CD4-positive, alpha-beta T cell treated with Interleukin-21 for 1 hour (primary cell): Measurements from ENCODE around the gene ZMYND8.
"Not testable (repeated sequence)": the region's sequence is repeated elsewhere in the genome, so short reads cannot be mapped to it uniquely, and the experiment has no call there.

Source experiments
- DNase-seq: peaks from one replicate; pipeline ENCODE4 v3.0.0-alpha.2; 2020

Gene ZMYND8

DNA sequence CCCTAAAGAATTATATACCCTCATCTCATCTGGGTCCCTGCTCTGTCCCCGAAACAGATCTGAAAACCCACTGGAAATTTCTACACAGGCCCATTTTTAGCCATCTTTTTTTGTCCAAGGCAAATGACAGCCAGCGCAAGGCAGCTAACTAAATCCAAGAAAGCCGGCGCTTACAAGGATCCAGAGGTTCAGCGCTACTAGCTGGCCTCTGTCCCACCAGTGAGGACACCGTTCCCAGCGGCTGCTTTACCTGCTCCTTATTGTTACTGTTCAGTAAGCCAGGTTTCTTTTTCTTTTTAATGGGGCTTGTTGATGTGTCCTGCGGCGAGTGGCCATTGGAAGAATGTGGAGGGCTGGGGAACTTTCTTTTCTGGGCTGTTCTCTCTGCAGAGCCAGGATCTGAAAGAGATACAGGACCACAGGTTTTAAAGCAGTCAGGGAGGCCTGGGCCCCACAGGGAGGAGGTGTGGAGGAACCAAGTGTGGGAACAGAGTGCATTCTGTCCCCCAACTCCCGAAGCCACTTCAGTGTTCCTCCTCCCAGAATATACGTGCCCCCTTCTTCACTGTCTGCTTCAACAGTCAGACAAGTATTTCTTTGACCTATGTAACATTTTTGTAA lies 46.6 kb downstream of the ZMYND8 start:
- DNase-seq, result no peak

DNA sequence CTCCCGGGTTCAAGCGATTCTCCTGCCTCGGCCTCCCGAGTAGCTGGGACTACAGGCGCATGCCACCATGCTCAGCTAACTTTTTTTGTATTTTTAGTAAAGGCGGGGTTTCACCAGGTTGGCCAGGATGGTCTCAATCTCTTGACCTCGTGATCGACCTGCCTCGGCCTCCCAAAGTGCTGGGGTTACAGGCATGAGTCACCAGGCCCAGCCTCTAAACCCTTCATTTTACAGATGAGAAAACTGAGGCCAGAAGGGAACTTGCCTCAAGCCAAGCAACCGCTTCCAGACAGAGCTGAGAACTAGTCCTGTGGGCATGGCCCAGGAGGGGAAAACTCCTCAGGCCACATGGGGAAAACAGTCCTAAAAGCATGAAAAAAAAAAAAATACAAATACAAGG lies 47.1 kb downstream of the ZMYND8 start:
- no peak for DNase-seq

DNA sequence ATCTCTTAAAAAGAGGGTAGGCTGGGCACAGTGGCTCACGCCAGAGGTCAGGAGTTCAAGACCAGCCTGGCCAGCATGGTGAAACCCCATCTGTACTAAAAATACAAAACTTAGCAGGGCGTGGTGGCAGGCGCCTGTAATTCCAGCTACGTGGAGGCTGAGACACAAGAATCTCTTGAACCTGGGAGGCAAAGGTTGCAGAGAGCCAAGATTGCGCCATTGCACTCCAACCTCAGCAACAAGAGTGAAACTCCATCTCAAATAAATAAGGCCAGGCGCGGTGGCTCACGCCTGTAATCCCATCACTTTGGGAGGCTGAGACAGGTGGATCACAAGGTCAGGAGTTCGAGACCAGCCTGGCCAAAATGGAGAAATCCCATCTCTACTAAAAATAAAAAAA lies 48.9 kb downstream of the ZMYND8 start:
- not testable (repeated sequence) for DNase-seq

DNA sequence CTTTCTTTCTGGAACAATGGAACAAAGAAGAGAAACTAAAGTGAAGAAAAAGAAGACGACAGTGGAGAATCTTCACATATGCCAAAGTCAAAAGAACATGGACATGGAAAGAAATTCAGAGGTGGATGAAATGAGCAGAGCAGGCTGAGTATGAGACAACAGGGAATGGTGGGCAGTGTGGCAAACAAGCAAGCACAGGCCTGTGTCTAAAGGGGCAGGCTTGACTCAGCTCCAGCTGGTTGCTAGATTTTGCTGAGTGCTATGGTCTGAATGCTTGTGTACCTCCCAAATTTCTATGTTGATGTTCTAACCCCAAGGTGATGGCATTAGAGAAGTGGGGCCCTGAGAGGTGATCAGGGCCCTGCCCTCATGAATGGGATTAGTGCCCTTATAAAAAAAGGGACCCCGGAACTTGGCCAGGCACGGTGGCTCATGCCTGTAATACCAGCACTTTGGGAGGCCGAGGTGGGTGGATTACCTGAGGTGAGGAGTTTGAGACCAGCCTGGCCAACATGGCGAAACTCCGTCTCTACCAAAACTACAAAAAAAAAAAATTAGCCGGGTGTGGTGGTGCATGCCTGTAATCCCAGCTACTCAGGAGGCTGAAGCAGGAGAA lies 49.6 kb downstream of the ZMYND8 start:
- DNase-seq, result no peak

DNA sequence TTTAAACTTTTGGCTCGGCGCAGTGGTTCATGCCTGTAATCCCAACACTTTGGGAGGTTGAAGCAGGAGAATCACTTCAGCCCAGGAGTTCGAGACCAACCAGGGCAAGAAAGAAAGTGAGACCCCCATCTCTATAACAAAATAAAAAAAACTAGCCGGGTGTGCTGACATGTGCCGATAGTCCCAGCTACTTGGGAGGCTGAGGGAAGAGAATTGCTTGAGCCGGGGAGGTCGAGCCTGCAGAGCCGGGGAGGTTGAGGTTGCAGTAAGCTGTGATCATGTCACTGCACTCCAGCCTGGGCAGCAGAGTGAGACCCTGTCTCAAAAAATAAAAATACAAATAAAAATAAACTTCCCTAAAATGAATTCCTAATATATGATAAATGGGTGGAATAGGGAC lies 50.4 kb downstream of the ZMYND8 start:
- no peak for DNase-seq

DNA sequence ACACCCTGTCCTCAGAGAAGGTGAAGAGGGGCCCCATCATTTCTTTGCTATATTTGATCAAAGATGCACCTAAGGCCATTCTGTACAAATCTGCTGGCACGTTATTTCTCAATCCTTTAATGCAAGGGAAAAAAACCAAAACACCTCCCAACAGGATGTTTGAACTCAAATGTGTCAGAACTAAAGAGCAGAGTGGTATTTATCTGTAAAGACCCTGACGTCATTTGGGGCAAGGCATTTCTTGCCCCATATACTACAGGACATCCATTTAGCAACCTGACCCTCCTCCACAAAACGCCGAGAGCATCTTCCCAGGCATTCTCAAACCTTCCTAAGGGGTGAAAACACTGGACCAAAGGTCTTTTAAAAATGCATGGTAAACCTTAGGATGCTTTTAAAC lies 50.8 kb downstream of the ZMYND8 start:
- DNase-seq, result no peak

DNA sequence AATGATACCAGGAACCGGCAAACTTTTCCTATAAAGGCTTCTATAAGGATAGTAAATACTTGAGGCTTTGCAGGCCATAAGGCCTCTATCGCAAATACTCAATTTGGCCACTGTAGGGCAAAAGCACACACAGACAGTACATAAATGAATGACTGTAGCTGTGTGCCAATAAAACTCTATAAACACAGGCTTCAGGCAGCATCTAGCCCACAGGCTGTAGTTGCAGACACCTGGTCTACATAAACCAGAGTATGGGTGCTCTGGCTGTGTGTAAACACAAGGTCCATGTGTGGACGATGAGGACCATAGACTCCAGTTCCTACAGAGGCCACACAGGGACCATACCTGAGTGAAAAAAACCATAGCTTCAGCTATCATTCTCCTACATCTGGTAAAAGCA lies 52.2 kb downstream of the ZMYND8 start:
- no peak for DNase-seq

DNA sequence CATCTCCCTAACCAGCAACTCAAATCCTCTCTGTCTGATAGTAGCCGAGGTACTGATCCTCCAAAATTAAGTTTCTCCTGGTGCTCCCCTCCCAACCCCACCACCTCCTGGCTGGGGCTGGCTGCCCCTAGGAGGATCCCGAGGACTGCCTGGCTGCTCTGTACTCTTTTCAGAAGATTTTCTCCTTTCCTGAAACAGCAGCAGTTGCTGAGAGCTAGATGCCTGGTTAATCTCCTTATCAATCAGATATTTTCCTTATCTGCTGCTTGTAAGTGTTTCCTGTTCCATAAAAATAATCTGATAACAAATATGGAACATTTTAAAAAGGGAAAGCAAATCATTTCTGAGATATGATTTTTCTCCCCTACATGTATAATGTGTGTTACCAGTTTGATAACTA lies 52.8 kb downstream of the ZMYND8 start:
- no peak for DNase-seq

DNA sequence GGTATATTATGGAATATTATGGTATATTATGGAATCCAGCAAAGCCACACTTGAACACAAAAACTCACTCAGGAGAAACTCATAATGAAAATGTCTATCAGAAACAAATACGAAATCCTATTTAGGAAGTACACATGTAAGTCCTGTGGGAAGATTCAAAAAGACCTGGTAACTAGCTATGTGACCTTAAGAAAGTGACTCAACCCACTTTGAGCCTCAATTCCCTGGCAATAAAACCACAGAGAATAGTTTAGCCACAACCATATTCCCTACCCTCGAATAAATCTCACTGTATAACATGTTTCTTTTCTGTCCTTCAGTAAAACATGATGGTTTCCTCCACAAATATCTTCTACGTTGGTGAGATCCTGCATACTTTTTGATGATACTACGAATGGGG lies 56.4 kb downstream of the ZMYND8 start:
- DNase-seq, result no peak

DNA sequence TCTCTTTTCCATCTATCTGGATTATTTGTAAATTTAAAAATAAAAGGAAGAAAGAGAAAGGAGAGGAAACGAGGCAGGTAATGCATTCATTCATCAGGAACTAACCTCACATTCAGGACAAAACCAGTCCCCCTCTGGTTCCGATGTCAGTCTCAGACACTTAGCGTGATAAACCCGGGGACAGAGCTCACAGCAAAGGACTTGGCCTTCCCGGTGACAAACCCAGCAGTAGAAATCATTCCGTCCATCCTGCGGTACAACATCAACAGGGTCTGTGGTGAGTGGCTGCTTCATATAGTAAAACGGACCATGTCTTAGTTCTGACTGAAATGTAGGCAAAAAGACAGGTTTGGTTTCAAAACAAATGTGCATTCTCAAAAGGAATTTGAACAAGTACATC lies 57.9 kb downstream of the ZMYND8 start:
- DNase-seq, result no peak

DNA sequence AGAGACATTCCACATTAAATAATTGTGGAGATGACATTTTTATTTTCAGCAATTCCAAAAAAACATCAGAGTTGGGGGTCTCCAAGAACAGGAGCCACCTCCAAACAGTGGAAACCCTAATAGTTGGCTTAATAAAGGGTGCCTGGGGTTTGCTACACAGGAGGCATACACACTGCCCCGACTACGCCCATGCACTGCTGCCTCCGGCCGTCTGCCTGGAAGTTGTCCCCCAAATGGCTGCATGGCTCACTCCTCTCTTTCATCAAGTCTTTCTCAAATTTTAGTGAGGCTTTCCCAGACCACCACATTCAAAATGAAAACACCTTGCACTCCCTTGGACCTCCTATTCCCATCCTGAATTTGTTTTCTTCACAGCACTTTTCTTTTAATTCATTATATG lies 58.8 kb downstream of the ZMYND8 start:
- DNase-seq, result no peak

DNA sequence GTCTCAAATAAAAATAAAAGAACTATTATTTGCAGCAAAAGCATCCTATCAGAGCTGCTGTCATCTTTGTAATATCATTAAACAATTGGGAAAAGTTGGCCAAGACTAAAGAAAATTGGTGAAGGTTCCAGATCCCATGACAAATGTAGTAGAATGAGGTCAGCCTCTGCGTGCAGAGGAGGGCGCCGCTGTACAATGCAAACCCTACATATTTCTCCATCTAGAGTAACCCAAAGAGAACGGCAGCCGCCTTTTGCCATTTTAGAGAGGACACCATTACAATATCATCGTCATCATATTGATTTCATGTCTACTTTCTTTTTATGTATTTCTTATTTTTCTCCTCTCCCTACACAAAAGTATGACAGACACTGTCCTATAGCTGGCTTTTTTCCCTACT lies 59.5 kb downstream of the ZMYND8 start:
- no peak for DNase-seq

DNA sequence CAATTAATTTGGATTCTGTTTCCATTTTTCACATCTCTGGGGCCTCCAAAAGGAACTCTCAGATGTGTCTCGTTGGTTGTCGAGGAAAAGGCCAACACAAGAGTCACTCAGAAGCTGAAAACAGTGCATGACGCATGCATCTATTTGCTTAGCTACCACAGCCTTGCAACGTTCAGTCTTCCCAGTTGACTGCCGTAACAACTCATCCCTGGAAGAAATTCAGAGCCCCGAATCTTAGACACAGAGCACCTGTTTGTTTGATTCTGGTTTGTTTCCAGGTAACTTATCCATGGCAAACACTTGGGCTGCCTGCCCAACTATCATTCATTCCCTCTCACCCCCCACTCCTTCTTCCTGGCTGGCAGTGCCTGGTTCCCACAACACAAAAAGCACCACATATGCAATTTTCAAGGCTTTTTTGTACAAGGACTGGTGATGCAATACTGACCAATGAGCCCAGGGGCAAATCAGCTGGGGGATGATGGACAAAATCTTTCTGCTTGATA lies 60.5 kb downstream of the ZMYND8 start:
- DNase-seq, result no peak

DNA sequence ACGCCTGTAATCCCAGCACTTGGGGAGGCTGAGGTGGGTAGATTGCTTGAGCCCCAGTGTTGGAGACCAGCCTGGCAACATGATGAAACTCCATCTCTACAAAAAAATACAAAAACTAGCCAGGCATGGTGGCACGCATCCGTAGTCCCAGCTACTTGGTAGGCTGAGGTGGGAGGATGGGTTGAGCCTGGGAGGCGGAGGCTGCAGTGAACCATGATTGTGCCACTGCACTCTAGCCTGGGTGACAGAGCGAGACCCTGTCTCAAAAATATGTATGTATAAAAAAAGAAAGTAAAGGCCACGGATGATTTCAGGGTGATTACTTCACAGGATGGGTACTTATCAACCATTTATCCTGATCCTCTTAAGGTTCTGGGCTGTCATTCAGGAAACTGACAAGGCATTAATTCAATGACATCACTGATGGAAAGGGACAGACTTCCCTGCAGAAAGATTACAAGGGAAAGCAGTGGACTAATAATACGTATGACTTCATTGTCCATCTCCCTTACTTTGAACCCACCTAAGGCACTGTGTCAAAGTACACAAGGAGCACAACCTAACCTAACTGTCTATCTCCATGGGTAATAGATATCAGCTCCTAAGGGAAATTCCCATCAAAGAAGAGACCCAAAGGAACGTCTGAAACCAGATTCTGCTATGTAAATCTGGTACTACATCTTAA lies 61.2 kb downstream of the ZMYND8 start:
- no peak for DNase-seq

DNA sequence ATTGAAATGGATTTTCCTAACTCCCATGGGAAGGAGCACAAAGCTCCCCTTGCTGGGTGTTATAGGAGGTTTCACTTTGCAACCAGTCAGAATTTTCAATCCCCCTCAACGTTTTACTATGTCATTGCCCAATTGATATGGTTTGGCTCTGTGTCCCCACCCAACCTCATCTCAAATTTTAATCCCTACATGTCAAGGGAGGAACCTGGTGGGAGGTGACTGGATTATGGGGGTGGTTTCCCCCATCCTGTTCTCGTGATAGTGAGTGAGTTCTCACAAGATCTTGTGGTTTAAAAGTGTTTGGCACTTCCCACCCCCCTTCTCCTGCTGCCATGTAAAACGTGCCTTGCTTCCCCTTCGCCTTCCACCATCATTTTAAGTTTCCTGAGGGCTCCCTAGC lies 62.9 kb downstream of the ZMYND8 start:
- no peak for DNase-seq

DNA sequence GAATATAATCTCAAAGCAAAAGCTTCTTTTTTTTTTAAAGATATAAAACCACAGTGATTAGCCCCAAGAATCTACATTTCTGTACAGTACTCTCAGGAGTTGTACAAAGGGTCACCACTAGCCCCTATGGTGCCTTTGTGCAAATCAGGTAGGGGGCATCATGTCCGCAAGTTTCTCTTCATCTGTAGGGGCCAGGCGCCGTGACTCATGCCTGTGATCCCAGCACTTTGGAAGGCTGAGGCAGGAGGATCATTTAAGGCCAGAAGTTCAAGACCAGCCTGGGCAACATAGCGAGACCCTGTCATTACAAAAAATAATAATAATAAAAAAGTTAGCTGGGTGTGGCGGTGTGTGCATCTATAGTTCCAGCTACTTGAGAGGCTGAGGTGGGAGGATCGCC lies 63.9 kb downstream of the ZMYND8 start:
- no peak for DNase-seq

DNA sequence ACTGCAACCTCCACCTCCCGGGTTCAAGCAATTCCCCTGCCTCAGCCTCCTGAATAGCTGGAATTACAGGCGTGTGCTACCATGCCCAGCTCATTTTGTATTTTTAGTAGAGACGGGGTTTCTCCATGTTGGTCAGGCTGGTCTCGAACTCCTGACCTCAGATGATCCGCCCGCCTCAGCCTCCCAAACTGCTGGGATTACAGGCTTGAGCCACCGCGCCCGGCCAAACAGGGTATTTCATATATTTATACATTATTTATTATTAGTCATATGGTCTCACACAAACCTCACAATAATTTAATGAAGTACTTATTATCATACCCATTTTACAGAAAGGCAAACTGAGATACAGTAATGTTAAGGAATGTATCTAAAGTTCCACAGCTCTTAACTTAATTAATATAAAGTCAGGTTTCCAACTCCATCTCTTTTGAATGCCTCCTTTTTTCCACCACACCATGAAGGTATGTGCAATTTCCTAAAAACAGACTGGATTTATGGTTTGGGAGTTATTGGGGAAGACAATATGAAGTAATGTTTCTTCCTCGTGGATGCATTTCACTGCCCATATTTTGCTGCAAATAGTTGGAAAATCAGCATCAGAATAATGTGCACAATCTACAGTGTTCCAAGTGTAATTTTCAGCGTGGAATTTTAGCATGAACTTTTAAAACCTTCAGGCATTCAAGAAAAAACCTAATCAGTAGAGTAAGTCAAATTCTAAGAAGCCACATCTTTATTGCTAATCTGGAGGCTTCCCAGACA lies 65.7 kb downstream of the ZMYND8 start:
- DNase-seq, result no peak

DNA sequence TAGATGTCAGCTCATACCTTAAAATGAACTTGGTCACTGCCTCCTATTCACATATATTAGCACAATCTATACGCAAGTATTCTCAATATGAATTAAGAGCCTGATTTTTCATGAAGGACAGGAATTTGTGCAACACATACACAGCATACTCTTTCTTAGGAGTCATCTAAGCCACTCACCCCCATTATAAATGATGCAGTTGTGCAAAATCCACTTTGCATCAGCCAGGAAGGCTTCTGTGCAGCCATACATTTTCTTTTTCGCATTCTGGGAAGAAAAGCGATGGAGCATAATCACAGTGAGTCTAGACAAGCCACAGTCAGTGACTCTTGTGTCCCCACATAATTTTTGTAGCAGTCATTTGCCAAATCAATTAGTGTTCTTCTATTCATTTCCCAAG lies 66.5 kb downstream of the ZMYND8 start:
- DNase-seq, result no peak

DNA sequence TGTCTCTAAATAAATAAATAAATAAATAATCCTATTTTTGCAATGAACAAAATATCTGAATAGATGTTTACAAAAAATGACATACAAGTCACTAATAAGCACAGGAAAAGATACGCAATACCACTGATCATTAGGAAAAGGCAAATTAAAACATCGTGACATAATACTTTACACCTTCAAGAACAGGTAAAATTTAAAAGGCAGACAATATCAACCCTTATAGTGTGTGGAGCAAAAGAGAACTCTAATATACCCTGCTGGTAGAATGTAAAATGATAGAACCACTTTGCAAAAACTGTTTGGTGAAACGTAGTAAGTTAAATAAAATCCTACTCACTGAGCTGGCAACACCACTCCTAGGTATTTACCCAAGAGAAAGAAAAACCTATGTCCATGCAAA lies 67.4 kb downstream of the ZMYND8 start:
- DNase-seq, result no peak

DNA sequence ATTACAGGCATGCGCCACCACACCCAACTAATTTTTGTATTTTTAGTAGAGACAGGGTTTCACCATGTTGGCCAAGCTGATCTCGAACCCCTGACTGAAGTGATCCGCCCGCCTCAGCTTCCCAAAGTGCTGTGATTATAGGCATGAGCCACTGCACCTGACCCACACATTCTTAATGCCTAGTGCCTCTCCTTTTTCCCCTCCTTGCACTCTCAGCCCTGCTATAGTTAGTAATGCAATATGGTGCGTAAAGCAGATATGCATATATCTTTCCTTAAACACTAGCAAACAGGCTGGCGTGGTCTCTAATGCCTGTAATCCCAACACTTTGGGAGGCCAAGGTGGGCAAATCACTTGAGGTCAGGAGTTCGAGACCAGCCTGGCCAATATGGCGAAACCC lies 68.0 kb downstream of the ZMYND8 start:
- not testable (repeated sequence) for DNase-seq

DNA sequence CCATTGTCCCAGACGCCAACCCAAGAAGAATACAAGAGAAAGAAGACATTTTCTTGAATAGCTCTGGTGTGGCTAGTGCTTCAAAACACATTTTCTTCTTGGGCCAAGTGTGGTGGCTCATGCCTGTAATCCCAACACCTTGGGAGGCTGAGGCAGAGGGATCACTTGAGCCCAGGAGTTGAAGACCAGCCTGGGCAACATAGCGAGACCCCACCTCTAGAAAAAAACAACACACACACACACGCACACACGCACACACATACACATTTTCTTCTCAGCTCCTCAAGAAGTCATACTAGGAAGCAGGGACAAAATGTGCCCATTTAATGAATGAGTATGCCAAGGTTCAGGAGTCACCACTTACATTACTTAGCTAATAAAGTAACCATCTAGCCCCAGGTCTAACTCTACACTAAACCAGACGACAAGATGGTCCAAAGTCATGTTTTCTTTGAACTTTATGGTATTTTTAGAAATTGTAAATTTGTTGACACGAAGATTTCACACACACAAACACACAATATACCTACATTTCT lies 68.8 kb downstream of the ZMYND8 start:
- DNase-seq, result no peak

DNA sequence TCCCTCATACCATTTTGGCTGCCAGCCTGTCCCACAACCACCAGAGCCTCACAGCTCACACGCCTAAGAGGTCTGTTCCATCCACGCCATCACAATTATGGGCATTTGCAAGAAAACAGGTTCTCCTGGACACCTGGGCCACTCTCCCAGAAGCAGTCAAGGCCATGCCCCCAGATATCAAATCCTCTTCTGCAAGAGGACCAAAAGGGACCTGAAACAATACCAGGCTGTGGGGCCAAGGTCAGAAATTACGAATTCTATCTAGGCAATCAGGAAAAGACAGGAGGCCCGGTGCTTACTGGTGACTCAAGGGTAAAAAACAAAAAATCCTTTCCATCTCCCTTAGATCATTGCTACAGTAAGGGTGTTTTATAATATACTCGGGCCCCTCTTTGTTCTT lies 69.8 kb downstream of the ZMYND8 start:
- no peak for DNase-seq

DNA sequence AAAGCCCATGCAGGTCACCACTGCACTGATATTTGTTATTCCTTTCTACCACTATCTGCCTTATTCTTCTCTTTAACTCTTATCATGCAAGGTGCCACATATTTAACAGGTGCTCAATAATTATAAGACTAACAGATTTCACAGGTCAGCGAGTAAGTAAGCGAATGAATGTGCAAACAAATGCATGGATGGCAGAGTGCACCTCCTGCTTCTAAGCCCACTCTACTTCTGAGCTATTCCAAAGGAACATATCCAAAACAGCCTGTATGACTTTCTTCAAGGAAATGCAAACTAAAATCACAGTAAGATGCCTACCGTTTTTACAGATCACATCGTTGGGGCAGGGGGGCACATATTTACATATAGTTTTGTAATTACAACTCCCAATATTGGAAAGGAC lies 71.3 kb downstream of the ZMYND8 start:
- no peak for DNase-seq

DNA sequence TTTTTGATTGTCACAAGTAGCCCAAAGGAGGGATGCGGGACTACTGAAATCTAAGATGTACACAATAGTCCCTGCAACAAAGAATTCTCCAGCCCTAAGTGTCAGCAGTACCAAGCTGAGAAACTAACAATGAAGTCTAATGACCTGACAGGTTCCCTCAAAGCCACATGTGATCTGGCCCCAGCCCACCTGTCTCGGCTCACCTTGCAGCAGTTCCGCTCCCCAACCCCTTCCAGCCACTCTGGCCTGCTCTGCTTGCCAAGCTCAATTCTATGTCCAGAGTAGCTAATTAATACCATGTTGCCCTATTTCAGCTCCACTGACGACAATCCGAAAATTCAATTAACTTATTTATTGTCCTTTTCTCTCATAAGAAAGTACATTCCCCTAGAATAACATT lies 72.1 kb downstream of the ZMYND8 start:
- no peak for DNase-seq
